Prostate gland (tissue), 2 donors: Measurements from ENCODE around the gene FITM2.

Source experiments
- CTCF ChIP-seq, 4 experiments: fragments of 200-600 bp in 2 of 4; fragments of 450-650 bp in 2 of 4; sonication (generic) in 2 of 4; IDR thresholded peaks; 1 replicate in 3 of 4; 2 replicates in 1 of 4; pipeline ENCODE4 v1.5.1; 2016 to 2019; ENCODE audit warnings: antibody characterized with exemption in 4 of 4, mild to moderate bottlenecking in 2 of 4, moderate library complexity in 2 of 4
- POLR2A ChIP-seq: fragments of 450-650 bp; IDR thresholded peaks from one replicate; pipeline ENCODE4 v1.6.1; 2016; ENCODE audit warnings: antibody characterized with exemption, mild to moderate bottlenecking
- POLR2AphosphoS5 ChIP-seq: sonication (generic); formaldehyde crosslinking; IDR thresholded peaks from one replicate; pipeline ENCODE4 v1.6.1; 2017; ENCODE audit warnings: antibody characterized with exemption

- TF ChIP-seq CTCF (IDR thresholded peaks at IDR 0.05) (no peak), POLR2A (no peak), POLR2AphosphoS5 (no peak)
These were observed 13.3 kb downstream of the FITM2 start for GRCh38 chr20:44297721-44298120.
